ENCODE results near the gene DPCD.

Gene DPCD

DNA sequence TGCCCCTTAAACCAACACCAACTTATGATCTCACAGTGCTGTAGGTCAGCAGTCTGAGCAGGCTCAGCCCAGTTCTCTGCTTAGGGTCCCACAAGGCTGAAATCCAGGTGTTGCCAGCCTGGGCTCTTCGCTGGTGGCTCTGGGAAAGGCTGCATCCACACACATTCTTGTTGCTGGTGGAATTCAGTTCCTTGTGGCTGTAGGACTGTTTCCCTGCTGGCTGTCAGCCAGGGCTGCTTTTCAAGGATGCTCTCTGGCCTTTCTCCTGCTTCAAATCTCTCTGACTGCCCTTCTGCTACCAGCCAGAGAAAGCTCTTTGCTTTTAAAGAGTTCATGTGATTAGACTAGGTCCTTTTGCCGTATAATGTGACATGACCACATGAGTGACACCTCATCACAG lies 15.3 kb upstream of the DPCD start:
- Histone ChIP-seq H3K27ac (no peak overlapping the region), H3K36me3 (replicated peaks) (no peaks in the 10 kb centered on the region), H3K4me3 (ENCODE audit: low read depth, low read length) (no peak overlapping the region), H3K27me3 (replicated peaks) (no peaks in the 10 kb centered on the region)
- TF ChIP-seq, protein P1, sequence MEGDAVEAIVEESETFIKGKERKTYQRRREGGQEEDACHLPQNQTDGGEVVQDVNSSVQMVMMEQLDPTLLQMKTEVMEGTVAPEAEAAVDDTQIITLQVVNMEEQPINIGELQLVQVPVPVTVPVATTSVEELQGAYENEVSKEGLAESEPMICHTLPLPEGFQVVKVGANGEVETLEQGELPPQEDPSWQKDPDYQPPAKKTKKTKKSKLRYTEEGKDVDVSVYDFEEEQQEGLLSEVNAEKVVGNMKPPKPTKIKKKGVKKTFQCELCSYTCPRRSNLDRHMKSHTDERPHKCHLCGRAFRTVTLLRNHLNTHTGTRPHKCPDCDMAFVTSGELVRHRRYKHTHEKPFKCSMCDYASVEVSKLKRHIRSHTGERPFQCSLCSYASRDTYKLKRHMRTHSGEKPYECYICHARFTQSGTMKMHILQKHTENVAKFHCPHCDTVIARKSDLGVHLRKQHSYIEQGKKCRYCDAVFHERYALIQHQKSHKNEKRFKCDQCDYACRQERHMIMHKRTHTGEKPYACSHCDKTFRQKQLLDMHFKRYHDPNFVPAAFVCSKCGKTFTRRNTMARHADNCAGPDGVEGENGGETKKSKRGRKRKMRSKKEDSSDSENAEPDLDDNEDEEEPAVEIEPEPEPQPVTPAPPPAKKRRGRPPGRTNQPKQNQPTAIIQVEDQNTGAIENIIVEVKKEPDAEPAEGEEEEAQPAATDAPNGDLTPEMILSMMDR (IDR thresholded peaks at IDR 0.05; ENCODE audit: low read depth, low read length, missing control alignments): no peak
- in situ Hi-C loops (cut with HindIII; ENCODE audit: low pct_ligation_motif_present, low sequenced_read_pairs): no loop called here
- no peak for DNase-seq

DNA sequence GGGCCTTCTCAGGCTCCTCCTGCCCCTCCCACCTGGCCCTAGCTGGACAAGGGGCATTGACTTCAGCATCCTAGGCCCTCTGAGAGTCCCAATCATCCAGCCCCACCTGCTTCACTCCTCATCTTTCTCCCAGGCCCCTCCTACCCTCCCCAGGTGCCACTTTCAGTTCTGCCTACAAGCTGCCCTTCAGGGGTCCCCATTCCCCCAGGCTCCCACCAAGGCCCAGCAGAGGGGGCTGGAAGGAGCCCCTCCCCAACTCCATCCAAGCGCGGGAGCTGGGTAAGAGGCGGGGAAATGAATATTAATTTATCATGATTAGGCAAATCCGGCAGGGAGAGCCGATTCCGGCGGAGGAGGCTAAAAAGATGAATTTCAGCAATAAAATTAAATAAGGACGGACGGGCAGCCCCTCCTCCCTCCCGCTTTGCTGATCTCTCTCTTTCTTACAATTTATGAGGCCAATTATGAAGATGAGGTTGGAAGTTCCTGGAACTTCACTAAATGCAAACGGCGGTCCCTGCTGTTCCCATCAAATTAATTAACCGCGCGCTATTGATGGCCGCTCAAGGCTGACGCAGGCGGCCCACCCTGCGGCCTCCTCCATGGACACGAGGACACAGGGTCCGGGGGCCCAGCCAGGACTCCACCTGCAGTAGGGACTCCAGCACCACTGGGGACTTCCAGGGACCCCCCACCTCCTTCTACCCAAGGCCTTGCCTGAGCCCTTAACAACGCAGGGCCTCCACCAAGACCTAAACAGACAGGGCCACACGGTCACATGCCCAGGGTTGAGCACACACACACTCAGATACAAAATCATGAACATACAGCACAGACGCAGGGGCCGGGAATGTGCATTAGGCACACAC lies 14.0 kb upstream of the DPCD start:
- no peaks in the 10 kb centered on the region for H3K36me3 ChIP-seq (replicated peaks)
- in situ Hi-C loops (cut with HindIII; ENCODE audit: low pct_ligation_motif_present, low sequenced_read_pairs): no loop called here
- H3K27ac ChIP-seq: no peak overlapping the region
- TF ChIP-seq, protein P1 (IDR thresholded peaks at IDR 0.05; ENCODE audit: low read depth, low read length, missing control alignments): no peak
- no peaks in the 10 kb centered on the region for H3K27me3 ChIP-seq (replicated peaks)
- no peak for DNase-seq
- no peak overlapping the region for H3K4me3 ChIP-seq (ENCODE audit: low read depth, low read length)

DNA sequence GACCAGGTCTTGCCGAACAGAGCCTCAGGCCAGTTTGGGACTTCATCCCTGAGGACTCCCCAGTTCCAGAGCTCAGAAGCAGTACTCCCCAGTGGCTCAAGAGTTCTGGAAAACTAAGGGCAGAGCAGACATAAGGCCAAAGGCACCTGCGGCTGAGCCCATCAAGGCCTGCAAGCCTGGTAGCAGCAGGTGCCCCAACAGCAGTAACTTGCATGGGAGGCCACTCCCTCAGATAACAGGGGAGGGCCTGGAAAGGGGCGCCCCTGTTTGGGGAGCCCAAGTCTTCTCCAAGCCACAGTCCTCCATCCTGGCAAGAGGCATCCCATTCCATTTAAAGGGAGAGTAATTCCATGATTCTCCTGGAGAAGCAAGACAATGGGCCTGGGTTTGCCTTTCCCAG lies 13.0 kb upstream of the DPCD start:
- no peak overlapping the region for H3K27ac ChIP-seq
- no peaks in the 10 kb centered on the region for H3K36me3 ChIP-seq (replicated peaks)
- no peak overlapping the region for H3K4me3 ChIP-seq (ENCODE audit: low read depth, low read length)
- in situ Hi-C loops (cut with HindIII; ENCODE audit: low pct_ligation_motif_present, low sequenced_read_pairs): no loop called here
- TF ChIP-seq, protein P1 (IDR thresholded peaks at IDR 0.05; ENCODE audit: low read depth, low read length, missing control alignments): no peak
- DNase-seq: no peak
- no peaks in the 10 kb centered on the region for H3K27me3 ChIP-seq (replicated peaks)

DNA sequence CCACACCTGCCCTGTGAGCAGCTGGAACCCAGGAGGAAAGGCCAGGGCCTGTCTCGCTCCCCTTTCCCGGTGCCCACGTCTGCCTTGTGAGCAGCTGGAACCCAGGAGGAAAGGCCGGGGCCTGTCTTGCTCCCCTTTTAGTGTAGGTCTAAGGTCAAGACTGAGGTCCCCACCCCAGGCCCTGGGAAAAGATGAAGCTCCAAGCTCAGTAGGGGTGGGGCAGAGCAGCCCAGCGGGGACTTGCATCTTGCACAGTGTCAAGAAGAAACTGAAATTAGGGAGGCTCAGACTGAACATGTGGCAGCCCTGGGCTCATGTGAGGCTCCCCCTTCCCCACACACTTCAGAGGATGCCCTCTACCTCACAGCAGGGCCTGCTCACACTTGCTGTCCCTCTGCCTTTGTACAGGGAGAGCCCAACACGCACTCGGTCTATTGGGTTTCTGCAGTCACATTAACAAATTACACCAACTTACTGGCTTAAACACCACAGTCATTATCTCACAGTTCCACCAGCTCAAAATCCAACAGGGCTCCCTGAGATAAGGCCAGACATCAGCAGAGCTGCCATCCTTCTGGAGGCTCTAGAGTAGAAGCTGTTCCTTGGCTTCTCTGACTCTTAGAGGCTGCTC lies 12.4 kb upstream of the DPCD start:
- no peak overlapping the region for H3K27ac ChIP-seq
- DNase-seq: no peak
- H3K4me3 ChIP-seq (ENCODE audit: low read depth, low read length): no peak overlapping the region
- TF ChIP-seq, protein P1 (IDR thresholded peaks at IDR 0.05; ENCODE audit: low read depth, low read length, missing control alignments): no peak
- no peaks in the 10 kb centered on the region for H3K36me3 ChIP-seq (replicated peaks)
- in situ Hi-C loops (cut with HindIII; ENCODE audit: low pct_ligation_motif_present, low sequenced_read_pairs): no loop called here
- H3K27me3 ChIP-seq (replicated peaks): no peaks in the 10 kb centered on the region

DNA sequence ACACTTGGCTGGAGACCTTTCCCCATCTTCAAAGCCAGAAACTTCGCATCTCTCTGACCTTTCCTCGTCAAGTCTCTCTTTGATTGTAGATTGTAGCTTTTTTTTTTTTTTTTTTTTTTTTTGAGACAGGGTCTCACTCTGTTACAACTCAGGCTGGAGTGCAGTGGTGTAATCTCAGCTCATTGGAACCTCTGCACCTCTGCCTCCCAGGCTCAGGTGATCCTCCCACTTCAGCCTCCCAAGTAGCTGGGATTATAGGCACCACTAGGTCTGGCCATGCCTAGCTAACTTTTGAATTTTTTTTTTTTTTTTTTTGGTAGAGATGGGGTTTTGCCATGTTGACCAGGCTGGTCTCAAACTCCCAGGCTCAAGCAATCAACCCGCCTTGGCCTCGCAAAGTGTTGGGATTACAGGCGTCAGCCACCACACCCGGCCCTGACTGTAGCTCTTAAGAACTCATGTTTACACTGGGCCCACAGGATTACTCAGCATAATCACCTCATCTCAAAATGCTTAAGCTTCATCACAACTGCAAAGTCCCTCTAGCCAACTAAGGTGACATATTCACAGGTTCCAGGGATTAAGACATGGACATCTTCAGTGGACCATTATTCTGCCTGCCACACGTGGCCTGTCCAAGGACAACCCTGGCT lies 11.8 kb upstream of the DPCD start:
- Histone ChIP-seq H3K27ac (no peak overlapping the region), H3K4me3 (ENCODE audit: low read depth, low read length) (no peak overlapping the region), H3K27me3 (replicated peaks) (no peaks in the 10 kb centered on the region), H3K36me3 (replicated peaks) (no peaks in the 10 kb centered on the region)
- in situ Hi-C loops (cut with HindIII; ENCODE audit: low pct_ligation_motif_present, low sequenced_read_pairs): no loop called here
- TF ChIP-seq, protein P1 (IDR thresholded peaks at IDR 0.05; ENCODE audit: low read depth, low read length, missing control alignments): no peak
- no peak for DNase-seq
